HepG2 (cell line): Measurements from ENCODE around the gene CDO1. TPM values are rescaled to one million over a fixed set of nuclear protein-coding genes. Genes with fewer than 3 reads are reported as not detected.

Source experiments
- polyA plus RNA-seq, 8 experiments: library from polyadenylated mRNA; depleted of rRNA in 3 of 8; stranded (reverse) in 7 of 8; unstranded in 1 of 8; fragments of >200 nt; fragmentation: Illumina TruSeq in 4 of 8; extraction: Trizol in 4 of 8; gene quantifications; 2 replicates each; pipeline versions ENCODE4 v1.2.1 to v1.2.3, GENCODE V29; 2011 to 2016; ENCODE audit warnings: low read depth in 4 of 8, missing spikeins in 1 of 8, mixed read lengths in 1 of 8; ENCODE audit not compliant: insufficient read depth in 1 of 8
- small RNA-seq, 3 experiments: library from RNA; depleted of rRNA; stranded (forward); fragments of <200 nt; gene quantifications; one replicate each; pipeline ENCODE3, GENCODE V24; 2012; ENCODE audit warnings: low read depth in 2 of 3, low replicate concordance in 1 of 3; ENCODE audit not compliant: insufficient read length in 3 of 3, insufficient read depth in 2 of 3
- total RNA-seq, 5 experiments: library from RNA; depleted of rRNA; stranded (reverse); fragments of >200 nt; fragmentation: Illumina TruSeq; extraction: Trizol; gene quantifications; 2 replicates each; pipeline ENCODE4 v1.2.3, GENCODE V29; 2016; ENCODE audit warnings: low read depth in 1 of 5

Gene CDO1
- total and polyA plus RNA-seq, 2 of the 13 experiments (the other 11 are each of a cell fraction or from before 2014, with no cell fraction given) = 3.2 to 4.4 TPM

Small RNA genes lying within 50 kb of the gene (small RNA-seq; reads per million reads assigned to genes)
- gene RNU2-49P = 0 to 14.5 (median 1.1) reads per million in 3 experiments

Other genes starting within 250 kb of the CDO1 start
- 0.04 TPM in 1 of 2 replicates, not detected in the other for gene TICAM2, start 214.2 kb downstream of the CDO1 start, total RNA-seq (2016; rRNA removed; fragmentation: Illumina TruSeq; extraction: Trizol)
- gene TICAM2, start 214.2 kb downstream of the CDO1 start, polyA plus RNA-seq (2011; rRNA removed) = not detected in 2 replicates
- gene TMED7, start 190.6 kb downstream of the CDO1 start, total RNA-seq (2016; rRNA removed; fragmentation: Illumina TruSeq; extraction: Trizol) = 89.1 and 113 TPM in 2 replicates
- 44.2 and 58.0 TPM in 2 replicates for gene TMED7, start 190.6 kb downstream of the CDO1 start, polyA plus RNA-seq (2011; rRNA removed)
- gene ATG12, start 24.9 kb upstream of the CDO1 start, total RNA-seq (2016; rRNA removed; fragmentation: Illumina TruSeq; extraction: Trizol) = 45.1 and 46.4 TPM in 2 replicates
- 46.5 and 58.1 TPM in 2 replicates for gene ATG12, start 24.9 kb upstream of the CDO1 start, polyA plus RNA-seq (2011; rRNA removed)
- 85.9 and 88.8 TPM in 2 replicates for gene AP3S1, start 25.3 kb upstream of the CDO1 start, total RNA-seq (2016; rRNA removed; fragmentation: Illumina TruSeq; extraction: Trizol)
- gene AP3S1, start 25.3 kb upstream of the CDO1 start, polyA plus RNA-seq (2011; rRNA removed) = 28.5 and 50.5 TPM in 2 replicates
- 0.09 and 0.14 TPM in 2 replicates for gene LVRN, start 145.8 kb upstream of the CDO1 start, total RNA-seq (2016; rRNA removed; fragmentation: Illumina TruSeq; extraction: Trizol)
- 0.20 and 0.44 TPM in 2 replicates for gene LVRN, start 145.8 kb upstream of the CDO1 start, polyA plus RNA-seq (2011; rRNA removed)
- not detected in 2 replicates for gene ARL14EPL, start 215.8 kb upstream of the CDO1 start, total RNA-seq (2016; rRNA removed; fragmentation: Illumina TruSeq; extraction: Trizol)
- gene ARL14EPL, start 215.8 kb upstream of the CDO1 start, polyA plus RNA-seq (2011; rRNA removed) = not detected in 2 replicates